Measurements from ENCODE around the gene KDR.

Gene KDR

GRCh38 chr4:55096045-55096444 is 29.4 kb downstream of the KDR start:
- H3K27ac ChIP-seq (ENCODE audit: low read length): no peak overlapping the region
- no peaks in the 10 kb centered on the region for H3K36me3 ChIP-seq (ENCODE audit: control insufficient read depth in 1 of 2, insufficient read depth in 2 of 2, low read length in 2 of 2)
- no peaks in the 10 kb centered on the region for H3K4me1 ChIP-seq (ENCODE audit: control insufficient read depth in 1 of 2, insufficient read depth in 2 of 2, low read length in 2 of 2)
- H3K4me3 ChIP-seq (ENCODE audit: low read depth in 1 of 2, low read length in 2 of 2): no peak overlapping the region
- no peaks in the 10 kb centered on the region for H3K27me3 ChIP-seq (ENCODE audit: low read depth, low read length)
- no peaks in the 10 kb centered on the region for H3K9me3 ChIP-seq (ENCODE audit: control insufficient read depth in 1 of 2, low read length in 2 of 2)

GRCh38 chr4:55092504-55092903 is 32.9 kb downstream of the KDR start:
- Histone ChIP-seq H3K36me3 (ENCODE audit: control insufficient read depth in 1 of 2, insufficient read depth in 2 of 2, low read length in 2 of 2) (no peaks in the 10 kb centered on the region), H3K9me3 (ENCODE audit: control insufficient read depth in 1 of 2, low read length in 2 of 2) (no peaks in the 10 kb centered on the region), H3K4me3 (ENCODE audit: low read depth in 1 of 2, low read length in 2 of 2) (no peak overlapping the region), H3K27ac (ENCODE audit: low read length) (no peak overlapping the region), H3K4me1 (ENCODE audit: control insufficient read depth in 1 of 2, insufficient read depth in 2 of 2, low read length in 2 of 2) (peaks cover 0 to 4% of the 10 kb centered on the region in 2 donors), H3K27me3 (ENCODE audit: low read depth, low read length) (no peaks in the 10 kb centered on the region)

- peaks cover 0 to 4% of the 10 kb centered on the region in 2 donors for H3K4me1 ChIP-seq (ENCODE audit: control insufficient read depth in 1 of 2, insufficient read depth in 2 of 2, low read length in 2 of 2)
- H3K9me3 ChIP-seq (ENCODE audit: control insufficient read depth in 1 of 2, low read length in 2 of 2): no peaks in the 10 kb centered on the region
- H3K27ac ChIP-seq (ENCODE audit: low read length): no peak overlapping the region
- no peaks in the 10 kb centered on the region for H3K27me3 ChIP-seq (ENCODE audit: low read depth, low read length)
- H3K36me3 ChIP-seq (ENCODE audit: control insufficient read depth in 1 of 2, insufficient read depth in 2 of 2, low read length in 2 of 2): no peaks in the 10 kb centered on the region
- H3K4me3 ChIP-seq (ENCODE audit: low read depth in 1 of 2, low read length in 2 of 2): no peak overlapping the region
These were observed 35.5 kb downstream of the KDR start for GRCh38 chr4:55089916-55090315.

DNA sequence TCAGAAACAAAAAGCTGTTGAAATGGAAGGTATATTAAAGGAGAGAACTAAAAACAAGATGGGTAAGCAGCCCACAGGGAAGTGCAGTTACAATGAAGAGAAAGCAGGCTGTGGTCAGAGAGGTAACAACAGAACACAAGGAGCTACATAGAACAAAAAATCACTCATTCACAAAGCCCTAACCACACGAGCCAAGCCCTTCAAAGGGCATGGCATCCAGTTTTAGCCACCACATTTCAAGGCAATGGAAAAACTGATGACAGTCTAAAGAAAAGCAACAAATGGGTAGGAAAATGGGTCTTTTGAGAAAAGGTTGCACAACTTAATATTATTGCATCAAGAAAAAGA is 37.5 kb downstream of the KDR start:
- Histone ChIP-seq H3K9me3 (ENCODE audit: control insufficient read depth in 1 of 2, low read length in 2 of 2) (no peaks in the 10 kb centered on the region), H3K27ac (ENCODE audit: low read length) (no peak overlapping the region), H3K4me1 (ENCODE audit: control insufficient read depth in 1 of 2, insufficient read depth in 2 of 2, low read length in 2 of 2) (peaks cover 0 to 4% of the 10 kb centered on the region in 2 donors), H3K4me3 (ENCODE audit: low read depth in 1 of 2, low read length in 2 of 2) (no peak overlapping the region), H3K27me3 (ENCODE audit: low read depth, low read length) (no peaks in the 10 kb centered on the region), H3K36me3 (ENCODE audit: control insufficient read depth in 1 of 2, insufficient read depth in 2 of 2, low read length in 2 of 2) (no peaks in the 10 kb centered on the region)

GRCh38 chr4:55087009-55087912 is 38.1 kb downstream of the KDR start:
- H3K27me3 ChIP-seq (ENCODE audit: low read depth, low read length): no peaks in the 10 kb centered on the region
- H3K4me3 ChIP-seq (ENCODE audit: low read depth in 1 of 2, low read length in 2 of 2): no peak overlapping the region
- no peaks in the 10 kb centered on the region for H3K36me3 ChIP-seq (ENCODE audit: control insufficient read depth in 1 of 2, insufficient read depth in 2 of 2, low read length in 2 of 2)
- peaks cover 0 to 4% of the 10 kb centered on the region in 2 donors for H3K4me1 ChIP-seq (ENCODE audit: control insufficient read depth in 1 of 2, insufficient read depth in 2 of 2, low read length in 2 of 2)
- H3K9me3 ChIP-seq (ENCODE audit: control insufficient read depth in 1 of 2, low read length in 2 of 2): no peaks in the 10 kb centered on the region
- H3K27ac ChIP-seq (ENCODE audit: low read length): no peak overlapping the region

DNA sequence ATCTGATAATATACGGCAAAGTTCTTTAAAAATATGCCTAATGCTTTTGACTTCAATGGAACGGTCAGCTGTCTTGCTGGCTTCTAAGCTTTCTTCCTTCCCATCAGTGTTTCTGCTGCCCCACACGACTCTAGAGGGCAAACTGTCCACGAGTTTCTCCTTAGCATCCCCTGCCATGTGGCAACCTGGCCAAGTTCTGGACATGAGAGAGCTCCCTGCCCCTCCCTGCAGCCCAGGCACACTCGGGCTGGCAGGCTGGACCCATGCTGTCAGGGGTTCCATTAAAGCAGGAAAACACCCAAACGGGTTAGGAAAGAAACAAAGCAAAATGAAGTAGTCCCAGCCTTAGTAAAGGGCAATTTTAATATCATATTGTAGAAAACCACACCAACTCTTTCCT is 38.8 kb downstream of the KDR start:
- H3K4me3 ChIP-seq (ENCODE audit: low read depth in 1 of 2, low read length in 2 of 2): no peak overlapping the region
- no peaks in the 10 kb centered on the region for H3K9me3 ChIP-seq (ENCODE audit: control insufficient read depth in 1 of 2, low read length in 2 of 2)
- no peaks in the 10 kb centered on the region for H3K36me3 ChIP-seq (ENCODE audit: control insufficient read depth in 1 of 2, insufficient read depth in 2 of 2, low read length in 2 of 2)
- no peaks in the 10 kb centered on the region for H3K27me3 ChIP-seq (ENCODE audit: low read depth, low read length)
- H3K4me1 ChIP-seq (ENCODE audit: control insufficient read depth in 1 of 2, insufficient read depth in 2 of 2, low read length in 2 of 2): peaks cover 0 to 4% of the 10 kb centered on the region in 2 donors
- H3K27ac ChIP-seq (ENCODE audit: low read length): no peak overlapping the region

GRCh38 chr4:55083735-55084134 is 41.7 kb downstream of the KDR start:
- no peak overlapping the region for H3K4me3 ChIP-seq (ENCODE audit: low read depth in 1 of 2, low read length in 2 of 2)
- peaks cover 0 to 4% of the 10 kb centered on the region in 2 donors for H3K4me1 ChIP-seq (ENCODE audit: control insufficient read depth in 1 of 2, insufficient read depth in 2 of 2, low read length in 2 of 2)
- H3K36me3 ChIP-seq (ENCODE audit: control insufficient read depth in 1 of 2, insufficient read depth in 2 of 2, low read length in 2 of 2): no peaks in the 10 kb centered on the region
- no peaks in the 10 kb centered on the region for H3K9me3 ChIP-seq (ENCODE audit: control insufficient read depth in 1 of 2, low read length in 2 of 2)
- no peaks in the 10 kb centered on the region for H3K27me3 ChIP-seq (ENCODE audit: low read depth, low read length)
- H3K27ac ChIP-seq (ENCODE audit: low read length): no peak overlapping the region

GRCh38 chr4:55082756-55083155 is 42.6 kb downstream of the KDR start:
- Histone ChIP-seq H3K4me1 (ENCODE audit: control insufficient read depth in 1 of 2, insufficient read depth in 2 of 2, low read length in 2 of 2) (peaks cover 0 to under 1% of the 10 kb centered on the region in 2 donors), H3K4me3 (ENCODE audit: low read depth in 1 of 2, low read length in 2 of 2) (no peak overlapping the region), H3K9me3 (ENCODE audit: control insufficient read depth in 1 of 2, low read length in 2 of 2) (no peaks in the 10 kb centered on the region), H3K27ac (ENCODE audit: low read length) (no peak overlapping the region), H3K36me3 (ENCODE audit: control insufficient read depth in 1 of 2, insufficient read depth in 2 of 2, low read length in 2 of 2) (no peaks in the 10 kb centered on the region), H3K27me3 (ENCODE audit: low read depth, low read length) (no peaks in the 10 kb centered on the region)

- H3K9me3 ChIP-seq (ENCODE audit: control insufficient read depth in 1 of 2, low read length in 2 of 2): no peaks in the 10 kb centered on the region
- no peak overlapping the region for H3K27ac ChIP-seq (ENCODE audit: low read length)
- no peaks in the 10 kb centered on the region for H3K27me3 ChIP-seq (ENCODE audit: low read depth, low read length)
- no peak overlapping the region for H3K4me3 ChIP-seq (ENCODE audit: low read depth in 1 of 2, low read length in 2 of 2)
- no peaks in the 10 kb centered on the region for H3K36me3 ChIP-seq (ENCODE audit: control insufficient read depth in 1 of 2, insufficient read depth in 2 of 2, low read length in 2 of 2)
- H3K4me1 ChIP-seq (ENCODE audit: control insufficient read depth in 1 of 2, insufficient read depth in 2 of 2, low read length in 2 of 2): no peaks in the 10 kb centered on the region
These were observed 45.1 kb downstream of the KDR start for GRCh38 chr4:55080174-55080865.

DNA sequence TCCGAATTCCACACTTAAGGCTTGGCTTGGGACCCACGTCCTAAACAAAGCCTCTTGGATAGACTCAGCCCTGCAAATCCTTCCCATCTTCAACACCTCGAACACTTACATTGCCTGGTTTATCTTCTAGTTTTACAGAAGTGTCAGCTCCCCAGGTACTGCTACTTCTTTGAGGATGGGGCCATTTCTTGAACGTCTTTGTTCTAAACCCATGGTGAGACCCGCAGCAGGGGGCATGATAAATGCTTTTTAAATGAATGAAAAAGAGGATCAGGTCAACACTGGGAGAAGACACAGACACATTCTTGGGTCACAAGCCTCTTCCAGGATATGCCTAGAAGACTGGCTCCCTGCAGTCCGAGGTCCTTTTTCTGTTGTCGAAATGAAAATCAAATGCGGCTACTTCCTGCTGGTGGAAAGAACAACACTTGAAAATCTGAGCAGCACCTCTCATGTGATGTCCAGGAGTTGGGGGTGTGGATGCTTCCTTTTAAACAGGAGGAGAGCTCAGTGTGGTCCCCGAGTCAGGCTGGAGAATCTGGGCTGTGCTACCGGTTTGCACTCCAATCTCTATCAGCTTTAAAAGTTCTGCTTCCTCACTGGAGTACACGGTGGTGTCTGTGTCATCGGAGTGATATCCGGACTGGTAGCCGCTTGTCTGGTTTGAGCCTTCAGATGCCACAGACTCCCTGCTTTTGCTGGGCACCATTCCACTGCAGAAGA is 45.8 kb downstream of the KDR start:
- no peaks in the 10 kb centered on the region for H3K36me3 ChIP-seq (ENCODE audit: control insufficient read depth in 1 of 2, insufficient read depth in 2 of 2, low read length in 2 of 2)
- no peaks in the 10 kb centered on the region for H3K9me3 ChIP-seq (ENCODE audit: control insufficient read depth in 1 of 2, low read length in 2 of 2)
- H3K27ac ChIP-seq (ENCODE audit: low read length): no peak overlapping the region
- H3K27me3 ChIP-seq (ENCODE audit: low read depth, low read length): no peaks in the 10 kb centered on the region
- no peaks in the 10 kb centered on the region for H3K4me1 ChIP-seq (ENCODE audit: control insufficient read depth in 1 of 2, insufficient read depth in 2 of 2, low read length in 2 of 2)
- no peak overlapping the region for H3K4me3 ChIP-seq (ENCODE audit: low read depth in 1 of 2, low read length in 2 of 2)

- H3K4me3 ChIP-seq (ENCODE audit: low read depth in 1 of 2, low read length in 2 of 2): no peak overlapping the region
- H3K4me1 ChIP-seq (ENCODE audit: control insufficient read depth in 1 of 2, insufficient read depth in 2 of 2, low read length in 2 of 2): no peaks in the 10 kb centered on the region
- no peaks in the 10 kb centered on the region for H3K36me3 ChIP-seq (ENCODE audit: control insufficient read depth in 1 of 2, insufficient read depth in 2 of 2, low read length in 2 of 2)
- H3K27me3 ChIP-seq (ENCODE audit: low read depth, low read length): no peaks in the 10 kb centered on the region
- H3K9me3 ChIP-seq (ENCODE audit: control insufficient read depth in 1 of 2, low read length in 2 of 2): no peaks in the 10 kb centered on the region
- H3K27ac ChIP-seq (ENCODE audit: low read length): no peak overlapping the region
These were observed 46.4 kb downstream of the KDR start for GRCh38 chr4:55078987-55079386.

All from muscle layer of duodenum (tissue), 2 donors.